ENCODE data around the gene CYP24A1.
"Not testable (repeated sequence)": the region's sequence is repeated elsewhere in the genome, so short reads cannot be mapped to it uniquely, and the experiment has no call there.

Gene CYP24A1

GRCh38 chr20:54126328-54126727 is 47.5 kb downstream of the CYP24A1 start:
- H3K4me1 Mint-ChIP-seq, H3K36me3 Mint-ChIP-seq, ATAC-seq: not testable (repeated sequence)

DNA sequence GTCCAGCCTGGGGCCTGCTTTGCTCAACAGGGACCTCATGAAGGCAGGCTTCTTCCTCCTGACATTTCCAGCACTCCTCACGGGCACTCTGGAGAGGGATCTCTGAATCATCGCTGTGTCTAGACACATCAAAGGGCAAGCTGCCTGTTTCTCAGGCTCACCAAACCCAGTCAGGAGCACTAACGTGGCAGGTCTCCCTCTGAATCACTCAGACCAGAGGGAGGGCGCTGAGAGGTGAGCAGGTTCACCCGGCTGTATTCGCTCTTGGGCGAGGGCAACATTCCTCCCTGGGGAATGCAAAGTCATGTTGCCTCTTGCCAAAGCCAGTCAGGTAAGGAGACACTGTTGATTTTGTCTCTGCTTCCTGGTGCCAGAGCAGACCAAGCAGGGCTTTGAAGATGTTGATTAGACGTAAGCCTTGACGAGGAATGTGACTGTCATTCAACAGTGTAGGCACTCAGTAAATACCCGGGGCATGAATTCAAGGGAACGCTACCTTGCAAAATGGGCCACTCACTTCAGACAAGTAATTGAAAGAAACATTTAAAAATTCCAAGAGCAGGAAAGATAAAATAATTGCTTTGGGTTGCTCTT is 50.1 kb downstream of the CYP24A1 start:
- Mint-ChIP-seq H3K27ac (no peak overlapping the region), H3K36me3 (no peaks in the 10 kb centered on the region), H3K9me3 (no peaks in the 10 kb centered on the region), H3K4me1 (no peaks in the 10 kb centered on the region), H3K4me3 (no peak overlapping the region)
- ATAC-seq (no peak), DNase-seq (ENCODE audit: low spot score in 2 of 2) (no peak)

More at GRCh38 chr20:54126328-54126727, 47.5 kb downstream of the CYP24A1 start:
- DNase-seq (ENCODE audit: low spot score in 2 of 2); H3K9me3 Mint-ChIP-seq; H3K4me3 Mint-ChIP-seq; H3K27ac Mint-ChIP-seq: not testable (repeated sequence)

DNA sequence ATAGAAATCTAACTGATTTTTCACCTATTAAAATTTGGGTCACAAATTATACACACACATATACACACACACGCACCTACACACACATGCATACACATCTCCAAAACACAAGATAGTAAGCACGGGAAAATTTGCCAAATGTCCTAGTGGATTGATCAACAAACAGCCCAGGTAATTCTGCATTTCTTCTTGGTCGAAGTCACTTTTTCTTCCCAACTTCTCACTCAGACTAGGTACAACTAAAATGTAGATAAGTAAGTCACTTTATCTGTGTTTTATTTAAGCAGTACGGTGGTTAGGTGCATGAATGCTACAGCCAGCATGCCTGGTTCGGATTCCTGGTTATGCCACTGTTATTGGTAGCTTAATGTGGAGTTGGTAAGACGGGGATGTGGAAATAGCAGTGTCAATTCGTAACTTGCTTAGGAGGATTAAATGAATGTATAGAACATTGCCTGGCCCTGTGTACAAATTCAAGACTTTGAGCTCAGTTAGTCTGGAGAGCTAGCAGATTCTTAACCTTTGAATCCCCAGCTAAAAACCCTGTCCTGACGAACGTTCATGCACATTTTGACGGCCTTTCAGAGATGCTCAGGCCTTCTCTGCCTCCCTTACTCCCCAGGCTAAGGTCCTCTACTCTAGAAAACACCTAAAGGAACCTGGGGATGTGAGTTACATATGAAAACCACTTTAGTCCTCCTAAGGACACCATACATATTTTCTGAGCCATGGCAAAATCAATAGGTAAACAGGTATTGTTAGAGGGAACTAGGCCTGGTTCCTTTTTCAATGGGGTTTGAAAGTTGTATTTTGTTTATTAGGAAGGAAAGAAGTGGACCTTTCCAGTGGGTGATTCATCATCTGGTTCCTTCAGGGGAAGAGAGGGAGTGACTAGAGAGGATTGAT is 50.9 kb downstream of the CYP24A1 start:
- Mint-ChIP-seq H3K36me3 (no peaks in the 10 kb centered on the region), H3K9me3 (no peaks in the 10 kb centered on the region), H3K4me3 (no peak overlapping the region), H3K4me1 (no peaks in the 10 kb centered on the region), H3K27ac (no peak overlapping the region)
- ATAC-seq (no peak), DNase-seq (ENCODE audit: low spot score in 2 of 2) (no peak)

DNA sequence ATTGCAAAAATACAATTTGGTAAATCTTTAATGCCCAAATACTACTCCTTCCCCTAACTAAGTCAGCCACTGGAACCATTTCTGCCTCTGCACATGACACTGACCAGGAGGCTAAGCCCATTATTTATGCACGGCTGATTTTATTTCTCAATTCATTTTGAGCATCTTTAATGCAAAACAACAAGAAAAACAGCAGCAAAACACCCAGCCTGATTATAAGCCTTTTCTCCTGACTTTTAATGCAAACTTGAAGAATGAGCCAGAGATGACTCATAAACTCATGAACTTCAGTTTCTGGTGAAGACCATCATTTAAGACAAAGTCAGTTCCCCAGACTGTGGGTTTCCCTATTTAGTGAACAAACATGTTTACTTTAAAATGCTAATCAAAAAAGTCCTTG is 51.6 kb downstream of the CYP24A1 start:
- Mint-ChIP-seq H3K4me1 (no peaks in the 10 kb centered on the region), H3K27ac (peak overlapping the region; percentile 40), H3K4me3 (no peak overlapping the region), H3K36me3 (no peaks in the 10 kb centered on the region), H3K9me3 (no peaks in the 10 kb centered on the region)
- no peak for ATAC-seq
- DNase-seq (ENCODE audit: low spot score in 2 of 2) = no peak

- no peak for ATAC-seq
- no peaks in the 10 kb centered on the region for H3K9me3 Mint-ChIP-seq
- no peak for DNase-seq (ENCODE audit: low spot score in 2 of 2)
- no peak overlapping the region for H3K27ac Mint-ChIP-seq
- no peaks in the 10 kb centered on the region for H3K4me1 Mint-ChIP-seq
- H3K36me3 Mint-ChIP-seq = no peaks in the 10 kb centered on the region
- H3K4me3 Mint-ChIP-seq = no peak overlapping the region
Measured at GRCh38 chr20:54119744-54120143, 54.0 kb downstream of the CYP24A1 start.

DNA sequence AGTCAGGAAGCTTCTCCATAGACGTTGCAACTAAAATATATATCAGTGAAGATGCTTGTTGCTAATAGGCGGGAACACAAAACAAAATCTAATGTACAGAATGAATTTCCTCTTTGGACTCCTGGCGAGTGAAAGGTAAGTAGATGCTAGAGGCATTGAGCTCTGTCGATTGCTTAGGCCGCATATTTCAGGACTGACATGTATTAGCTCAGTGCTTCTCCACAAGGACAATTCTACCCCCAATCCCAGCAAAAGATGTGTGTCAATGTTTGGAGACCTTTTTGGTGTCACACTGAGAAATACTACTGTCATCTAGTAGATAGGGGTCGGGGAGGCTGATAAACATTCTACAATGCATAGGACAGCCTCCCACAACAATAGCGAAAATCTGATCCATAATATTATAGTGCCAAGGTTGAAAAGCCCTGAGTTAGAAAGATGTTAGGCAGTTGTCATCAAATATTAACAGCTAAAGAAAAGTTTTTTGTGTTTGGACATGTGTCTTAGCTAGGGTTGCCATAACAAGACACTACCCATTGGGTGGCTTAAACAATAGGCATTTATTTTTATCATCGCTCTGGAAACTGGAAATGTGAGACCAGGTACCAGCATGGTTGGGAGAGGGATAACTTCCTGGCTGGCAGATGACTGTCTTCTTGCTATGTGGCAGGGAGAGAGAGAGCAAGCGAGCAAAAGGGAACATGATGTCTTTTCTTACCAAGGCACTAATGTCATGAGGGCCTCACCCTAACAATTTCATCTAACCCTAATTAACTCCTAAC is 55.4 kb downstream of the CYP24A1 start:
- Mint-ChIP-seq H3K4me3 (no peak overlapping the region), H3K36me3 (no peaks in the 10 kb centered on the region), H3K9me3 (no peaks in the 10 kb centered on the region), H3K4me1 (no peaks in the 10 kb centered on the region), H3K27ac (no peak overlapping the region)
- DNase-seq (ENCODE audit: low spot score in 2 of 2) = no peak
- ATAC-seq = no peak

GRCh38 chr20:54116550-54117235 is 57.1 kb downstream of the CYP24A1 start:
- Mint-ChIP-seq H3K27ac (no peak overlapping the region), H3K36me3 (no peaks in the 10 kb centered on the region), H3K9me3 (no peaks in the 10 kb centered on the region), H3K4me1 (no peaks in the 10 kb centered on the region), H3K4me3 (no peak overlapping the region)
- DNase-seq (ENCODE audit: low spot score in 2 of 2) = no peak
- ATAC-seq = no peak

DNA sequence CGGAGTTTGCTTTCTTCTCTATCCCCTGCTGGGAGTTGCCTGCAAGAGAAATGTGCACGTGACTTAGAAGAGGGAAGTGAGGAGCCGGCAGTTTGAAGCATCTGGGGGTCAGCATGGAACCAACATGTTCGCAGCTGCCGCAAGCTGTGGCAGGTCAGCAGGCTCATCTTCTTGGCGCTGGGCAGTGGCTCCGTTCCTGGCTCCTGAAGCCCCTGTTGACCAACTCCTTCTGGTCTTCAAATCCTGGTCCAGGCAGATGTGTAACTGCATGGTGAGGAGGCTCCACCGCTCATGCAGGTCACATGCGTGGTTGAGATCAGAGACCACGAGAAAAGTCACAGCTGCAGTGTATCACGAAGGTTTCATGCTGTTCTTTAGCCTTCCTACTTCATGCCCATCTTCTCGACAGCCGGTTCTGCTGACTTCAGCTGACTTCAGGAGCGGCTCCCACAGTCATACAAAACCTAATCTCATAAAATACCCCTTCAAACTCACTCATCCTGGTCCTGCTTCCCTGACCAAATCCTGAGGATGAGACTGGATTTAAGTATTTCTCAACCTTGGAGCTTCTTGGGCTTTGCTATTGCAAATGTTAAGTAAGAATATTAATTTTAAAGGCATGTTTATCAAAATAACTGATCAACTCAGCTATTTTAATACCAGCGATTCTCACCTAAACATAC is 58.5 kb downstream of the CYP24A1 start:
- no peaks in the 10 kb centered on the region for H3K36me3 Mint-ChIP-seq
- H3K27ac Mint-ChIP-seq = no peak overlapping the region
- no peaks in the 10 kb centered on the region for H3K4me1 Mint-ChIP-seq
- H3K9me3 Mint-ChIP-seq = no peaks in the 10 kb centered on the region
- H3K4me3 Mint-ChIP-seq = no peak overlapping the region
- ATAC-seq (no peak), DNase-seq (ENCODE audit: low spot score in 2 of 2) (no peak)

DNA sequence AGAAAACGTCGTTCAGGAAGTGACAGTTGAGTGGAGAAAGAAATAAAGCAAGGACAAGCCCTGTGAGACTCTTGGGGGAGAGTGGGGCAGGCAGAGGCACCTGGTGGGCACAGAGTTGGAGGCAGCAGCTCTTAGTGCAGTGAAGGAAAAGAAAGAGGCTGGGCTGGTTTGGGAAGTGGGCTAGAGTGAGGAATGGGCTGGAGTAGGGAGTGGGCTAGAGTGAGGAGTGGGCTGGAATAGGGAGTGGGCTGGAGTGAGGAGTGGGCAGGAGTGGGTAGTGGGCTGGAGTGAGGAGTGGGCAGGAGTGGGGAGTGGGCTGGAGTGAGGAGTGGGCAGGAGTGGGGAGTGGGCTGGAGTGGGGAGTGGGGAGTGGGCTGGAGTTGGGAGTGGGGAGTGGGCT is 59.7 kb downstream of the CYP24A1 start:
- ATAC-seq = no peak

DNA sequence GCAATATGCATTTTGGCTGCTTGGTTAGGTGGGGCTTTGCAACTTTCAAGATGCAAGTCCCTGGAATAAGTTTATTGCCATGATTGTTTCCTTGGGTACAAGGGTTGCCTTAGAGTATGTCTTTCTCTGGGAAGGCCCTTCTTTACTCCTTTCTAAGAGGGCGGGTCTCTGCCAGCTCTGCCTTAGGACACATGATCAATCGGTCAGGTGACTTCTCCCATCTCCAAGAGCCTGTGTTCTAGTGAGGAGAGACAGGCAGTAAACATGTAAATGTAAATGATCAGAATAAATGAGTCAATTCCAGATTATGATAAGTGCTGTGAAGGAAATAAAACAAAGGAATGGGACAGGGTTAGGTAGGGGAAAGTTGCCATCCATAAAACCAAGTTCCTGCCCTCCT is 60.2 kb downstream of the CYP24A1 start:
- H3K4me1 Mint-ChIP-seq = no peaks in the 10 kb centered on the region

More for the DNA sequence above, 59.7 kb downstream of the CYP24A1 start:
- Mint-ChIP-seq H3K9me3 (no peaks in the 10 kb centered on the region), H3K27ac (no peak overlapping the region), H3K4me3 (no peak overlapping the region), H3K36me3 (no peaks in the 10 kb centered on the region), H3K4me1 (no peaks in the 10 kb centered on the region)
- no peak for DNase-seq (ENCODE audit: low spot score in 2 of 2)

DNA sequence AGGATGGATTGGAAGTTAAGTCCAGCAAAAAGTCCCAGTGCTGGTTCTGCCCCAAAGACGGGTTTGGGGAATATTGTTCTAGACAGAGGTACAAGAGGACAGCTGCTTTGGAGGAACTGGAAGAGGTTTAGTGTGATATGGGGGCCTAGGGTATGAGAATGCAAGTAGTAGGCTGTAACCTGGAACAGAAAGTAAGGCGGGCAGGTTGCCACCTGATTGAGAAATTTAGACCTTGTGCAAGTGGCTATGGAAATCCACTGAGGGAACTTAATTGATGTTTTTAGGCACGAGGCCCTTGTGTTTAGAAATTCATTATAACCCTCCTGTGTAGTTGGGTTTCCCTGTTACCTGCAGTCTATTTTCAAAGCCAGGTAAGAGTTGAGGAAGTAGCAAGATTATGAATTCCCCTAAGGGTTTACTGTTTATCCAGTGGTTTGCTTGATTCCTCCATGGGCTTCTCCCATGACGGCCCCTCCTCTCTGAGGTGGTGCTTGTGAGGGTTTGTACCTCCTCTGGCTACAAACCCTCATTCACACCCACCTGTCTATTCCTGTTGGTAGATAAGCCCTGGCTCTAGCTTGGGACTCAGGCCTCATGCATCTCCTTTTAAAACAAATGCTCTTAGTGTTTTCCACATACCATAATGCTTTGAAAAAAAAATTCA is 61.4 kb downstream of the CYP24A1 start:
- ATAC-seq (no peak), DNase-seq (ENCODE audit: low spot score in 2 of 2) (no peak)
- Mint-ChIP-seq H3K27ac (no peak overlapping the region), H3K36me3 (no peaks in the 10 kb centered on the region), H3K9me3 (no peaks in the 10 kb centered on the region), H3K4me3 (no peak overlapping the region), H3K4me1 (no peaks in the 10 kb centered on the region)

More for the DNA sequence above, 60.2 kb downstream of the CYP24A1 start:
- no peak overlapping the region for H3K4me3 Mint-ChIP-seq
- ATAC-seq (no peak), DNase-seq (ENCODE audit: low spot score in 2 of 2) (no peak)
- no peaks in the 10 kb centered on the region for H3K36me3 Mint-ChIP-seq
- no peaks in the 10 kb centered on the region for H3K9me3 Mint-ChIP-seq
- H3K27ac Mint-ChIP-seq = no peak overlapping the region

GRCh38 chr20:54111460-54111859 is 62.3 kb downstream of the CYP24A1 start:
- no peak for ATAC-seq
- Mint-ChIP-seq H3K4me1 (no peaks in the 10 kb centered on the region), H3K4me3 (no peak overlapping the region), H3K9me3 (no peaks in the 10 kb centered on the region), H3K36me3 (no peaks in the 10 kb centered on the region), H3K27ac (no peak overlapping the region)
- DNase-seq (ENCODE audit: low spot score in 2 of 2) = no peak

DNA sequence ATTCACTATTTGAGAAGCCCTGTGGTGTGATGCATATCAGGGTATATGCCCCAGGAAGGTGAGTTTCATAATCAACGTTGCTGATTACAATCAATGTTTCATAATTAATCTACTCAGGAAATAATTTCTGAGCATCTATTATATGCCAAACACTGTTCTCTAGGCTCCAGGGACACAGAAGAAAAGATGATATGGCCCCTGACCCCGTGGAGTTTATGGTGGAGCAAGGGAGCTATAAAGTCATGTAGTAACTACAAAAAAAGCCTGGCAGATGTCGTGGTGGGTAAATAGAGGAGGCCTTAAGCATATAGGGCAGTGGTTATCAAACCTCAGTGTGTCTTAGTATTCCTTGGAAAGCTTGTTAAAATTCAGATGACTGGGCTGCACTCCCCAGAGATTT is 63.3 kb downstream of the CYP24A1 start:
- no peak for ATAC-seq
- Mint-ChIP-seq H3K9me3 (no peaks in the 10 kb centered on the region), H3K4me1 (no peaks in the 10 kb centered on the region), H3K4me3 (no peak overlapping the region), H3K27ac (no peak overlapping the region), H3K36me3 (no peaks in the 10 kb centered on the region)
- DNase-seq (ENCODE audit: low spot score in 2 of 2) = no peak

- DNase-seq (ENCODE audit: low spot score in 2 of 2) = no peak
- H3K9me3 Mint-ChIP-seq = no peaks in the 10 kb centered on the region
- no peak overlapping the region for H3K4me3 Mint-ChIP-seq
- H3K27ac Mint-ChIP-seq = no peak overlapping the region
- no peaks in the 10 kb centered on the region for H3K4me1 Mint-ChIP-seq
- H3K36me3 Mint-ChIP-seq = no peaks in the 10 kb centered on the region
- ATAC-seq = no peak
Measured at GRCh38 chr20:54110041-54110440, 63.7 kb downstream of the CYP24A1 start.

All from stimulated activated effector memory CD8-positive, alpha-beta T cell treated with anti-CD3 and anti-CD28 coated beads, Interleukin-12 subunit alpha, Interleukin-12 subunit beta, amount 100 ng/mL, for 72 hours (primary cell).